Activated B cell treated with CpG ODN at 0.5 μM for 24 hours (primary cell): ENCODE results near the gene MT1F. TPM values are rescaled to one million over a fixed set of nuclear protein-coding genes. Genes with fewer than 3 reads are reported as not detected.

Source experiments
- ATAC-seq: fragments of 200-7000 bp; cut with Tn5 transposase; one replicate; pipeline ENCODE4 v1.10.0; 2021; ENCODE audit warnings: low read depth, mild to moderate bottlenecking, moderate library complexity
- CTCF ChIA-PET: fragments of 350-600 bp; sonication (Branson Sonifier 250); formaldehyde crosslinking; loops from one replicate; lab custom pipeline; 2021; ENCODE audit warnings: antibody characterized with exemption; lab: Charles Lee
- POLR2A ChIA-PET: fragments of 350-600 bp; sonication (Branson Sonifier 250); formaldehyde crosslinking; loops from one replicate; lab custom pipeline; 2021; ENCODE audit warnings: antibody characterized with exemption; lab: Charles Lee
- DNase-seq: peaks from one replicate; pipeline ENCODE4 v3.0.0; 2022
- H3K27ac Mint-ChIP-seq: one replicate; pipeline ENCODE4 v1.8.0; 2020; ENCODE audit warnings: mixed read lengths
- H3K27me3 Mint-ChIP-seq: one replicate; pipeline ENCODE4 v1.8.0; 2021; ENCODE audit warnings: mixed read lengths
- H3K36me3 Mint-ChIP-seq: one replicate; pipeline ENCODE4 v1.8.0; 2021; ENCODE audit warnings: low read depth, mixed read lengths
- H3K4me1 Mint-ChIP-seq: one replicate; pipeline ENCODE4 v1.8.0; 2021; ENCODE audit warnings: mixed read lengths
- H3K4me3 Mint-ChIP-seq: one replicate; pipeline ENCODE4 v1.8.0; 2020; ENCODE audit warnings: mild to moderate bottlenecking, mixed read lengths
- H3K9me3 Mint-ChIP-seq: one replicate; pipeline ENCODE4 v1.8.0; 2020; ENCODE audit warnings: mixed read lengths
- intact Hi-C: fragments of 100-400 bp; cut with micrococcal nuclease; formaldehyde crosslinking; loops from one replicate; pipeline ENCODE4 v1.15.1; 2024
- total RNA-seq: library from RNA; stranded (reverse); gene quantifications from 2 replicates; pipeline ENCODE4 v1.2.3, GENCODE V29; 2022
- TF ChIP-seq, protein P1 (sequence below): fragments of 200-600 bp; IDR thresholded peaks from one replicate; pipeline ENCODE4 v1.8.0; 2022; ENCODE audit warnings: antibody characterized with exemption, mild to moderate bottlenecking

MT1F gene
- total RNA-seq, 1 donor from 2014 or later = 21.4 TPM

DNA sequence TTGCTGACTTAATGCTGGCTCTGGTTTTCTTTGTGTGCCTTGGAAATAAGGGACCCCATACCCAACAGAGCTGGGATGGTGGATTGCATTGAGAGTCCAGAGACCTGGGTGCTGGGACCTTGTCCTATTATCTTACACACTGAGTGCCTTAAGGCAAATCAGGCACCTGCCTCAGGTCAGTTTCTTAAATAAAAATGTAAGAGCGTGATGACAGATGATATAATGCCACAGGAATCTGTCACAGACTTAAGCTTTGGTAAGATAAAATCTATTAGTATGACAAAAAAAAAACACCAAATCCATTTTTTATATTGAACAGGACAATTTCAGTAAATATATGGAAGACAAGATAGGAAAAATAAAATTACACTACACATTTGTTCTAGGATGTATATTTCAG lies 17.7 kb upstream of the MT1F start:
- intact Hi-C loops = loop anchor here (5.0 kb wide), 1 partner anchor 42 kb away; the partner anchor contains the start of gene MT1X
- Mint-ChIP-seq H3K36me3 (no peaks in the 10 kb centered on the region), H3K27ac (no peak overlapping the region), H3K4me3 (no peak overlapping the region), H3K27me3 (peaks cover 67% of the 10 kb centered on the region), H3K9me3 (no peaks in the 10 kb centered on the region), H3K4me1 (peaks cover 27% of the 10 kb centered on the region)
- POLR2A ChIA-PET = interaction anchor here (2.4 kb wide), 1 partner anchor 10 kb away, joined by 5 read pairs; no protein-coding TSS in a partner anchor
- CTCF ChIA-PET = no interaction called here
- DNase-seq (no peak), ATAC-seq (no peak)
- TF ChIP-seq, protein P1, sequence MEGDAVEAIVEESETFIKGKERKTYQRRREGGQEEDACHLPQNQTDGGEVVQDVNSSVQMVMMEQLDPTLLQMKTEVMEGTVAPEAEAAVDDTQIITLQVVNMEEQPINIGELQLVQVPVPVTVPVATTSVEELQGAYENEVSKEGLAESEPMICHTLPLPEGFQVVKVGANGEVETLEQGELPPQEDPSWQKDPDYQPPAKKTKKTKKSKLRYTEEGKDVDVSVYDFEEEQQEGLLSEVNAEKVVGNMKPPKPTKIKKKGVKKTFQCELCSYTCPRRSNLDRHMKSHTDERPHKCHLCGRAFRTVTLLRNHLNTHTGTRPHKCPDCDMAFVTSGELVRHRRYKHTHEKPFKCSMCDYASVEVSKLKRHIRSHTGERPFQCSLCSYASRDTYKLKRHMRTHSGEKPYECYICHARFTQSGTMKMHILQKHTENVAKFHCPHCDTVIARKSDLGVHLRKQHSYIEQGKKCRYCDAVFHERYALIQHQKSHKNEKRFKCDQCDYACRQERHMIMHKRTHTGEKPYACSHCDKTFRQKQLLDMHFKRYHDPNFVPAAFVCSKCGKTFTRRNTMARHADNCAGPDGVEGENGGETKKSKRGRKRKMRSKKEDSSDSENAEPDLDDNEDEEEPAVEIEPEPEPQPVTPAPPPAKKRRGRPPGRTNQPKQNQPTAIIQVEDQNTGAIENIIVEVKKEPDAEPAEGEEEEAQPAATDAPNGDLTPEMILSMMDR = no peak

- Mint-ChIP-seq H3K27ac (no peak overlapping the region), H3K4me1 (peaks cover 23% of the 10 kb centered on the region), H3K27me3 (peaks cover 69% of the 10 kb centered on the region), H3K9me3 (no peaks in the 10 kb centered on the region), H3K4me3 (no peak overlapping the region), H3K36me3 (no peaks in the 10 kb centered on the region)
- CTCF ChIA-PET = no interaction called here
- ATAC-seq (no peak), DNase-seq (no peak)
- intact Hi-C loops = loop anchor here (5.0 kb wide), 1 partner anchor 41 kb away; the partner anchor contains the start of gene MT1X
- POLR2A ChIA-PET = interaction anchor here (2.4 kb wide), 1 partner anchor 11 kb away, joined by 5 read pairs; no protein-coding TSS in a partner anchor
- TF ChIP-seq, protein P1 = no peak
Observed at GRCh38 chr16:56641166-56641565, 16.6 kb upstream of the MT1F start.

GRCh38 chr16:56643080-56643778 lies 14.5 kb upstream of the MT1F start:
- intact Hi-C loops = loop anchor here (1.0 to 5.0 kb wide), 5 partner anchors 13 to 129 kb away; partner anchors contain the start of genes MT1F, MT1X and MT2A
- ChIA-PET POLR2A (interaction anchor here (0.9 to 1.0 kb wide), 2 partner anchors 14 to 18 kb away, joined by 3 to 4 read pairs; partner anchors contain the start of genes MT1E and MT1F), CTCF (interaction anchor here (0.8 to 1.6 kb wide), 6 partner anchors 13 to 67 kb away, joined by 3 to 6 read pairs (median 3); no protein-coding TSS in a partner anchor)
- H3K4me1 Mint-ChIP-seq = peaks cover 18% of the 10 kb centered on the region
- ATAC-seq (peak; percentile 99), DNase-seq (peak; percentile 42)
- H3K27ac Mint-ChIP-seq = no peak overlapping the region
- no peaks in the 10 kb centered on the region for H3K9me3 Mint-ChIP-seq
- TF ChIP-seq, protein P1 = no peak
- no peaks in the 10 kb centered on the region for H3K36me3 Mint-ChIP-seq
- peaks cover 64% of the 10 kb centered on the region for H3K27me3 Mint-ChIP-seq
- peak overlapping the region; percentile 59 for H3K4me3 Mint-ChIP-seq

GRCh38 chr16:56643833-56644232 lies 13.9 kb upstream of the MT1F start:
- ChIA-PET CTCF (interaction anchor here (0.8 to 1.6 kb wide), 6 partner anchors 13 to 67 kb away, joined by 3 to 6 read pairs (median 3); no protein-coding TSS in a partner anchor), POLR2A (interaction anchor here (1.0 kb wide), 1 partner anchor 14 kb away, joined by 4 read pairs; the partner anchor contains the start of gene MT1F)
- ATAC-seq (no peak), DNase-seq (no peak)
- TF ChIP-seq, protein P1 = no peak
- H3K27ac Mint-ChIP-seq = no peak overlapping the region
- peaks cover 18% of the 10 kb centered on the region for H3K4me1 Mint-ChIP-seq
- H3K4me3 Mint-ChIP-seq = peak overlapping the region; percentile 46
- H3K27me3 Mint-ChIP-seq = peaks cover 64% of the 10 kb centered on the region
- intact Hi-C loops = loop anchor here (1.0 to 5.0 kb wide), 5 partner anchors 13 to 130 kb away; partner anchors contain the start of genes MT1F, MT1X and MT2A
- no peaks in the 10 kb centered on the region for H3K36me3 Mint-ChIP-seq
- H3K9me3 Mint-ChIP-seq = no peaks in the 10 kb centered on the region

DNA sequence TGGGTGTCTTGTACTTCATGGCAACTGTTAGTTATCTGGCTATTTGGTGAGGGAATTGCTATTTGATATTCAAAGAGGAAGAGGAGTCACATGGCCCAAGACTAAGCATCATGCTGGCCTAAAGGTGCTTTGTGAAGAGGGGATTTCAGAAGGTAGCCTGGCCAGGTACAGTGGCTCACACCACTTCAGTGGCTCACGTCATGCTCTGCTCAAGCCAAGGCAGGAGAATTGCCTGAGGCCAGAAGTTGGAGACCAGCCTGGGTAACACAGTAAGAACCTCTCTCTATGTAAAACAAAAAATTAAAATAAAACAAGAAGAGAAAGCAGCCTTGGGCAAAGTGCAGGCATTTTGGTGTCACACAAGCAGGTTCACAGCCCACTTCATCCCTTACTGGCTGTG lies 12.4 kb upstream of the MT1F start:
- Mint-ChIP-seq H3K4me3 (no peak overlapping the region), H3K36me3 (no peaks in the 10 kb centered on the region), H3K4me1 (peaks cover 18% of the 10 kb centered on the region), H3K9me3 (no peaks in the 10 kb centered on the region), H3K27me3 (peaks cover 55% of the 10 kb centered on the region), H3K27ac (no peak overlapping the region)
- ATAC-seq (no peak), DNase-seq (no peak)
- TF ChIP-seq, protein P1 = no peak
- intact Hi-C loops = no loop called here
- ChIA-PET CTCF (no interaction called here), POLR2A (no interaction called here)
